ENCODE data around the gene USP47.

DNA sequence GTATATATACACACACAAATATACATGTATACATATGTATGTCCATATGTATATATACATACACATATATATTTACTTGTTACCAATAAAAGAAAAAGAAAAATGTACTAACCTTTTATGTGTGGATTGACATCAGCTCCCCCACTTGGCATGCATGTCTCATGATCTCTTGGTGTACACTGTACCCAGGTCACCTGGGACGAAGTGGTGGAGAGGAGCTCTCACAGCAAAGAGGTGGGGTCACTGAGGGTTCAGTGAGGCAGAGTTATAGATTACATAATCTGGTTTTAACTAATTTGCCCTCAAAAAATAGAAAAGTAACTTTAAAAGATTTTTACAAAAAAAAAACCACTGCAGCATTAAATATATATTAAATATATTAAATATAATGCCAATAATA lies 15.5 kb upstream of the USP47 start:
- TF ChIP-seq, protein P1, sequence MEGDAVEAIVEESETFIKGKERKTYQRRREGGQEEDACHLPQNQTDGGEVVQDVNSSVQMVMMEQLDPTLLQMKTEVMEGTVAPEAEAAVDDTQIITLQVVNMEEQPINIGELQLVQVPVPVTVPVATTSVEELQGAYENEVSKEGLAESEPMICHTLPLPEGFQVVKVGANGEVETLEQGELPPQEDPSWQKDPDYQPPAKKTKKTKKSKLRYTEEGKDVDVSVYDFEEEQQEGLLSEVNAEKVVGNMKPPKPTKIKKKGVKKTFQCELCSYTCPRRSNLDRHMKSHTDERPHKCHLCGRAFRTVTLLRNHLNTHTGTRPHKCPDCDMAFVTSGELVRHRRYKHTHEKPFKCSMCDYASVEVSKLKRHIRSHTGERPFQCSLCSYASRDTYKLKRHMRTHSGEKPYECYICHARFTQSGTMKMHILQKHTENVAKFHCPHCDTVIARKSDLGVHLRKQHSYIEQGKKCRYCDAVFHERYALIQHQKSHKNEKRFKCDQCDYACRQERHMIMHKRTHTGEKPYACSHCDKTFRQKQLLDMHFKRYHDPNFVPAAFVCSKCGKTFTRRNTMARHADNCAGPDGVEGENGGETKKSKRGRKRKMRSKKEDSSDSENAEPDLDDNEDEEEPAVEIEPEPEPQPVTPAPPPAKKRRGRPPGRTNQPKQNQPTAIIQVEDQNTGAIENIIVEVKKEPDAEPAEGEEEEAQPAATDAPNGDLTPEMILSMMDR (conservative IDR thresholded peaks at IDR 0.05; ENCODE audit: low read depth, low read length) = no peak
- TF ChIP-seq EZH2 (IDR thresholded peaks at IDR 0.05; ENCODE audit: borderline replicate concordance, low read depth, low read length, poor library complexity, severe bottlenecking) = no peak
